ENCODE measurements around the gene SF1. TPM values are rescaled to one million over a fixed set of nuclear protein-coding genes. Genes with fewer than 3 reads are reported as not detected.

The SF1 gene
- total RNA-seq, 1 donor from 2014 or later = 183 TPM

GRCh38 chr11:64786308-64786707, 8.0 kb upstream of the SF1 start:
- no peaks in the 10 kb centered on the region for H3K4me1 Mint-ChIP-seq (ENCODE audit: low read depth)
- peak; percentile 60 for DNase-seq (ENCODE audit: low spot score)
- no peaks in the 10 kb centered on the region for H3K27me3 Mint-ChIP-seq (ENCODE audit: low read depth)
- H3K9me3 Mint-ChIP-seq (ENCODE audit: low read depth) = no peaks in the 10 kb centered on the region
- H3K4me3 Mint-ChIP-seq (ENCODE audit: unreplicated experiment) = no peak overlapping the region
- peaks cover 1% of the 10 kb centered on the region for H3K36me3 Mint-ChIP-seq (ENCODE audit: low read depth)
- TF ChIP-seq CTCF (IDR thresholded peaks at IDR 0.05) = no peak
- H3K27ac Mint-ChIP-seq (ENCODE audit: unreplicated experiment) = no peak overlapping the region

GRCh38 chr11:64784813-64785581, 6.7 kb upstream of the SF1 start:
- no peak for DNase-seq (ENCODE audit: low spot score)
- no peak overlapping the region for H3K27ac Mint-ChIP-seq (ENCODE audit: unreplicated experiment)
- no peaks in the 10 kb centered on the region for H3K4me1 Mint-ChIP-seq (ENCODE audit: low read depth)
- H3K36me3 Mint-ChIP-seq (ENCODE audit: low read depth) = peaks cover 1% of the 10 kb centered on the region
- H3K27me3 Mint-ChIP-seq (ENCODE audit: low read depth) = no peaks in the 10 kb centered on the region
- no peaks in the 10 kb centered on the region for H3K9me3 Mint-ChIP-seq (ENCODE audit: low read depth)
- no peak for TF ChIP-seq CTCF (IDR thresholded peaks at IDR 0.05)
- H3K4me3 Mint-ChIP-seq (ENCODE audit: unreplicated experiment) = no peak overlapping the region

- H3K9me3 Mint-ChIP-seq (ENCODE audit: low read depth) = no peaks in the 10 kb centered on the region
- no peaks in the 10 kb centered on the region for H3K27me3 Mint-ChIP-seq (ENCODE audit: low read depth)
- H3K4me1 Mint-ChIP-seq (ENCODE audit: low read depth) = peaks cover 33% of the 10 kb centered on the region
- no peak for TF ChIP-seq CTCF (IDR thresholded peaks at IDR 0.05)
- peak overlapping the region; percentile 82 for H3K4me3 Mint-ChIP-seq (ENCODE audit: unreplicated experiment)
- DNase-seq (ENCODE audit: low spot score) = no peak
- peak overlapping the region; percentile 97 for H3K27ac Mint-ChIP-seq (ENCODE audit: unreplicated experiment)
- H3K36me3 Mint-ChIP-seq (ENCODE audit: low read depth) = peaks cover 23% of the 10 kb centered on the region
Measured at GRCh38 chr11:64778223-64778472, 194 bp downstream of the SF1 start.

- no peaks in the 10 kb centered on the region for H3K27me3 Mint-ChIP-seq (ENCODE audit: low read depth)
- H3K4me1 Mint-ChIP-seq (ENCODE audit: low read depth) = peaks cover 33% of the 10 kb centered on the region
- peak overlapping the region; percentile 76 for H3K4me3 Mint-ChIP-seq (ENCODE audit: unreplicated experiment)
- no peaks in the 10 kb centered on the region for H3K9me3 Mint-ChIP-seq (ENCODE audit: low read depth)
- DNase-seq (ENCODE audit: low spot score) = peak; percentile 90
- peaks cover 26% of the 10 kb centered on the region for H3K36me3 Mint-ChIP-seq (ENCODE audit: low read depth)
- H3K27ac Mint-ChIP-seq (ENCODE audit: unreplicated experiment) = peak overlapping the region; percentile 93
- no peak for TF ChIP-seq CTCF (IDR thresholded peaks at IDR 0.05)
Measured at GRCh38 chr11:64777449-64778222, 706 bp downstream of the SF1 start.

GRCh38 chr11:64776875-64777274, 1.5 kb downstream of the SF1 start:
- Mint-ChIP-seq H3K9me3 (ENCODE audit: low read depth) (no peaks in the 10 kb centered on the region), H3K36me3 (ENCODE audit: low read depth) (peaks cover 31% of the 10 kb centered on the region), H3K4me1 (ENCODE audit: low read depth) (peaks cover 33% of the 10 kb centered on the region), H3K4me3 (ENCODE audit: unreplicated experiment) (peak overlapping the region; percentile 76), H3K27me3 (ENCODE audit: low read depth) (no peaks in the 10 kb centered on the region), H3K27ac (ENCODE audit: unreplicated experiment) (peak overlapping the region; percentile 93)
- no peak for DNase-seq (ENCODE audit: low spot score)
- TF ChIP-seq CTCF (IDR thresholded peaks at IDR 0.05) = no peak

Measured in chondrocyte (in vitro differentiated cells).